Spinal cord (tissue), 10 donors: Measurements from ENCODE around the gene LIAS. TPM values are rescaled to one million over a fixed set of nuclear protein-coding genes. Genes with fewer than 3 reads are reported as not detected.

Experiments used
- DNase-seq, 6 donors: peaks; one replicate each; pipeline versions ENCODE4 v3.0.0 to v3.0.0-alpha.2; 2013 to 2015; ENCODE audit warnings: low spot score in 6 of 6, low read depth in 4 of 6
- H3K27ac ChIP-seq: one replicate; pipeline ENCODE4 v1.5.1; 2013; ENCODE audit warnings: low read depth, low read length, control low read depth
- H3K27me3 ChIP-seq: one replicate; pipeline ENCODE4 v1.6.1; 2013; ENCODE audit warnings: low read length; ENCODE audit not compliant: control insufficient read depth, insufficient read depth
- H3K36me3 ChIP-seq: one replicate; pipeline ENCODE4 v1.6.1; 2013; ENCODE audit warnings: low read length; ENCODE audit not compliant: control insufficient read depth, insufficient read depth
- H3K4me1 ChIP-seq: one replicate; pipeline ENCODE4 v1.6.1; 2013; ENCODE audit warnings: low read length; ENCODE audit not compliant: control insufficient read depth, insufficient read depth
- H3K4me3 ChIP-seq: one replicate; pipeline ENCODE4 v1.5.1; 2013; ENCODE audit warnings: low read depth, low read length, control low read depth
- H3K9me3 ChIP-seq: one replicate; pipeline ENCODE4 v1.6.1; 2013; ENCODE audit warnings: low read length; ENCODE audit not compliant: control insufficient read depth, insufficient read depth
- WGBS: methylation state at CpG from one replicate; pipeline ENCODE4 v1.1.5; 2013; ENCODE audit warnings: missing lambda C conversion rate; ENCODE audit not compliant: insufficient coverage; 5-methylcytosine and 5-hydroxymethylcytosine counted together
- polyA plus RNA-seq, 2 donors: library from polyadenylated mRNA; unstranded; fragments of 120-200 nt; gene quantifications; one replicate each; pipeline ENCODE4 v1.2.1, GENCODE V29; 2013; ENCODE audit not compliant: insufficient read length in 2 of 2
- small RNA-seq: library from RNA; depleted of rRNA; stranded (forward); fragments of <200 nt; gene quantifications from one replicate; pipeline ENCODE3, GENCODE V24; 2014; ENCODE audit warnings: low replicate concordance
- total RNA-seq, 2 donors: library from RNA; depleted of rRNA in 1 of 2; stranded (reverse); fragments of 120-200 nt in 1 of 2; fragments of >200 nt in 1 of 2; gene quantifications; one replicate each; pipeline versions ENCODE4 v1.2.3 to v1.2.4, GENCODE V29; 2013 to 2014
- donor health status: healthy.

The LIAS gene
- total and polyA plus RNA-seq, 4 donors, result 17.2 to 25.4 (median 19.0) TPM

DNA sequence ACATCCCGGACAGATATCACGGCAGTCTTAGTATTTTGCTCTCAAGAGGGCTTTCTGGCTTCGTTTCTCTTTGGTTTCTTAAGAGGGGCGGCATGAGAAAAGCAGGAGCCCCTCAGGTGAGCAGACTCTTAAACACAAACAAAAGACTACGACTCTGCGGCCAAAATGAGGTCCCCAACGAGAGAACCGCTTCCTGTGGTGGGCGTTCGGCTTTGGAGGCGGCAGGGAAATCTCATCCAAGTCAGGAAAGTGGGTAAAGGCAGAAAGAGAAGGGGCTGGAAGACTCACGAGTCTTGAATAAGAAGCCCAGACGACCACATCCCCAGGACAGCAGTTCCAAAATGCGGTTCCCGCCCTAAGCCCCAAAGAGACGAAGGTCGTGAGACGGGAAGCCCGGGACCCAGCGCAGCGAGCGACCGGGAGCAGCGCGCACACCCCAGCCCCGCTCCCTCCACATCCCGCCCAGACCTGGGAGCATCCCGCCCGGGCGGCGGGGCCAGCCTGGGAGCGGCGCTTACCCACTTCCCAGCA is 68.0 kb downstream of the LIAS start:
- H3K27ac ChIP-seq, result peak overlapping the region; percentile 99
- peaks cover 3% of the 10 kb centered on the region for H3K36me3 ChIP-seq
- H3K4me3 ChIP-seq, result peak overlapping the region; percentile 95
- H3K27me3 ChIP-seq, result no peaks in the 10 kb centered on the region
- peaks cover 25% of the 10 kb centered on the region for H3K4me1 ChIP-seq
- H3K9me3 ChIP-seq, result no peaks in the 10 kb centered on the region
- WGBS, result 0% methylated on average over 26 of the region's 33 CpGs
- peak in 5 of 6 donors; percentile 4 to 71 (median 31) for DNase-seq

DNA sequence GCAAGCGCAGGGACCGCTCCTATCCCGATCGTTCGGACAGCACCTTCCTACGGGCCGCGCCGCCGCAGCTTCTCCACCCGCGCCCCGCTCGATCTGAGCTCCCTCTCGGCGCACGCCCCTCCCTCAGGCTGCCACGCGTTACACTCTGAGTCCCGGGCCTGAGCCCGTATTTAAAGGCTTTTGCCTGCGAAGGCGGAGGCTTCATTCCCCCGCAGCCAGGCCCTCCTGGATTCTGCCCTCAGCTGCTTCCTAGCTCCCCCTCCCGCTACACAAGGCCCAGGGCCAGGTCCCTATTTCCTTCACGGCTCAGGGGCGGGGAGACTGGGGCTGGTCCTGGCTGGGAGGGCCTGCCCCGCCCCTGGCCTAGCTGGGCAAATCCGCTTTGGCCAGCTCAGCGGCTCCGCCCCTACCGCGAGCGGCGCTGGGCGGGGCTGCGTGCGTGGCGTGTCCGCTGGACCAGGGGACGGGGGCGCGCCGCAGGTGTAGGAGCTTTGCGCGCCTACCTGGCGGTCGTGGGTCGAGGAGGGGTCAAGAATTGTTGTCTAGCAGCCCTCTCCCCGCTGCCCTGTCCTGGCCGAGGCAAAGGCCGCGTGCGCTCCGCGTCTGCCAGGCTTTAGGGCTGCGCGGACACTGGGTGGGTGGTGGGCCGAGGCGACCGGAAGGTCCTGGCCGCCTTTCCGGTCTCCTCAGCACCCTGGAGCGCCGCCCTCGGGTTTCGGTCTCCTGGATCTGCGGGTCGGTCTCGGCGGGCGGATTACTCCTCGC is 68.6 kb downstream of the LIAS start, which contains the start of gene UGDH:
Gene UGDH (minus strand): TSS at position 144 of the 765 bp plus-strand sequence. CDS start 5,927 bp downstream, outside the sequence.
- WGBS, result under 1% methylated on average over 73 of the region's 73 CpGs
- Histone ChIP-seq H3K36me3 (peaks cover 9% of the 10 kb centered on the region), H3K27me3 (no peaks in the 10 kb centered on the region), H3K4me3 (peak within 1 kb of the TSS; percentile 95), H3K4me1 (peaks cover 25% of the 10 kb centered on the region), H3K9me3 (no peaks in the 10 kb centered on the region), H3K27ac (peak within 1 kb of the TSS; percentile 99)
- DNase-seq, result peak; percentile 94 to 99 (median 96)

DNA sequence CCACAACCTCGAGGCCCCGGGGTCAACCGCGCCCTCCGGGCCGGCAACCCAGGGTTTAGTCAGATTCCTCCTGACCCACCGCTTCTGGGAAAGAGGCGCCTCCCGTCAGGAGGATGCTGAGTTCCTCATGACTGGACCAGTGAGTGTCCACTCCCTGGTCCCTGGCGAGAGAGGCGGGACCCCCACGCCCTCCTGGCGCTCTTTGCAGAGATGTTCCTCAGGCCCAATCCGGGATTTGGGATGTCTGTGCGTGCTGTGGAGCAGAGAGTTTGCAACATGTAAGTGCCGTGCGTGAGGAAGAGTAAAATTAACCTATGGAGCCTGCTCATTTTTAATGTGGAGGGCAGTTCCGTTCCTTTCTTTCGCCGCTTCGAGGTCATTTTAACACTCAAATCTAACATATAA is 69.2 kb downstream of the LIAS start:
- WGBS, result 0% methylated on average over 13 of the region's 21 CpGs
- Histone ChIP-seq H3K9me3 (no peaks in the 10 kb centered on the region), H3K36me3 (peaks cover 10% of the 10 kb centered on the region), H3K4me1 (peaks cover 21% of the 10 kb centered on the region), H3K27me3 (no peaks in the 10 kb centered on the region), H3K4me3 (peak overlapping the region; percentile 95), H3K27ac (peak overlapping the region; percentile 99)
- DNase-seq, result peak in 1 of 6 donors; percentile 61

Small RNAs within 50 kb of the gene (small RNA-seq; reads per million reads assigned to genes)
- gene MIR5591 (not detected), gene RF00019 (not detected)

Other genes starting within 250 kb of the LIAS start
- gene RFC1, start 92.7 kb upstream of the LIAS start, total RNA-seq, result 100 to 1,000 TPM in 1 of 2 donors, 10 to 100 TPM in 1; 59.5 to 159 TPM
- gene RFC1, start 92.7 kb upstream of the LIAS start, polyA plus RNA-seq, result 10 to 100 TPM; 44.8 to 49.6 TPM
- under 1 TPM; 0.06 to 0.30 TPM for gene KLB, start 52.1 kb upstream of the LIAS start, total RNA-seq
- gene KLB, start 52.1 kb upstream of the LIAS start, polyA plus RNA-seq, result under 1 TPM; 0.35 to 0.45 TPM
- gene RPL9, start 134 bp upstream of the LIAS start, total RNA-seq, result 1,000 to 10,000 TPM; 1,792 to 2,385 TPM
- gene RPL9, start 134 bp upstream of the LIAS start, polyA plus RNA-seq, result 100 to 1,000 TPM; 706 to 733 TPM
- 10 to 100 TPM; 50.7 to 51.6 TPM for gene UGDH, start 68.4 kb downstream of the LIAS start, total RNA-seq
- gene UGDH, start 68.4 kb downstream of the LIAS start, polyA plus RNA-seq, result 10 to 100 TPM; 56.7 to 58.0 TPM
- 10 to 100 TPM; 42.1 to 56.3 TPM for gene SMIM14, start 179.8 kb downstream of the LIAS start, total RNA-seq
- gene SMIM14, start 179.8 kb downstream of the LIAS start, polyA plus RNA-seq, result 10 to 100 TPM; 46.2 to 64.1 TPM
- 10 to 100 TPM; 30.7 to 78.5 TPM for gene UBE2K, start 239.1 kb downstream of the LIAS start, total RNA-seq
- 10 to 100 TPM; 68.9 to 86.3 TPM for gene UBE2K, start 239.1 kb downstream of the LIAS start, polyA plus RNA-seq